ENCODE results near the gene DDX19B.
"Not testable (repeated sequence)": the region's sequence is repeated elsewhere in the genome, so short reads cannot be mapped to it uniquely, and the experiment has no call there.

The DDX19B gene

GRCh38 chr16:70298988-70299938 is at the start of gene DDX19B:
DDX19B (plus strand) TSS chr16:70299186; CDS start chr16:70299298, 112 bp downstream.
- DNase-seq, result peak; percentile 50

- not testable (repeated sequence) for DNase-seq
Observed at GRCh38 chr16:70249697-70250096, 49.3 kb upstream of the DDX19B start.

GRCh38 chr16:70250748-70251628 is 48.0 kb upstream of the DDX19B start:
- DNase-seq, result no peak

GRCh38 chr16:70251629-70252354 is 47.2 kb upstream of the DDX19B start, which contains the start of gene EXOSC6:
EXOSC6 (minus strand) TSS chr16:70251940; CDS start chr16:70251900, 40 bp downstream.
- peak; percentile 92 for DNase-seq

GRCh38 chr16:70252355-70252988 is 46.5 kb upstream of the DDX19B start:
- DNase-seq, result no peak

- DNase-seq, result peak; percentile 5
Observed at GRCh38 chr16:70253291-70254106, 45.5 kb upstream of the DDX19B start.

- no peak for DNase-seq
Observed at GRCh38 chr16:70254180-70254964, 44.6 kb upstream of the DDX19B start.

GRCh38 chr16:70254965-70255286 is 44.1 kb upstream of the DDX19B start:
- no peak for DNase-seq

GRCh38 chr16:70255574-70255973 is 43.4 kb upstream of the DDX19B start:
- DNase-seq, result no peak

GRCh38 chr16:70257391-70257790 is 41.6 kb upstream of the DDX19B start:
- no peak for DNase-seq

- DNase-seq, result no peak
Observed at GRCh38 chr16:70258065-70258464, 40.9 kb upstream of the DDX19B start.

GRCh38 chr16:70258946-70259345 is 40.0 kb upstream of the DDX19B start:
- no peak for DNase-seq

GRCh38 chr16:70259903-70260302 is 39.1 kb upstream of the DDX19B start:
- DNase-seq, result not testable (repeated sequence)

- peak; percentile 7 for DNase-seq
Observed at GRCh38 chr16:70267516-70267915, 31.5 kb upstream of the DDX19B start.

GRCh38 chr16:70267922-70268321 is 31.1 kb upstream of the DDX19B start:
- DNase-seq, result not testable (repeated sequence)

- DNase-seq, result no peak
Observed at GRCh38 chr16:70269471-70269870, 29.5 kb upstream of the DDX19B start.

- no peak for DNase-seq
Observed at GRCh38 chr16:70270176-70270575, 28.8 kb upstream of the DDX19B start.

- no peak for DNase-seq
Observed at GRCh38 chr16:70271696-70272095, 27.3 kb upstream of the DDX19B start.

GRCh38 chr16:70276392-70276791 is 22.6 kb upstream of the DDX19B start:
- DNase-seq, result no peak

GRCh38 chr16:70287304-70287971 is 11.5 kb upstream of the DDX19B start:
- not testable (repeated sequence) for DNase-seq

Data from NCI-H2171 (cell line).